GM21723 (cell line): ENCODE data around the gene STON2.
"Not testable (repeated sequence)": the region's sequence is repeated elsewhere in the genome, so short reads cannot be mapped to it uniquely, and the experiment has no call there.

Experiments
- ATAC-seq: cut with Tn5 transposase; IDR thresholded peaks from one replicate; pipeline ENCODE4 v1.9.1; 2021; ENCODE audit warnings: mild to moderate bottlenecking, moderate library complexity; ENCODE audit not compliant: unreplicated experiment

STON2 gene

GRCh38 chr14:81231540-81231939 is 168.6 kb downstream of the STON2 start:
- no peak for ATAC-seq

GRCh38 chr14:81224222-81224621 is 175.9 kb downstream of the STON2 start:
- no peak for ATAC-seq

GRCh38 chr14:81223788-81224187 is 176.3 kb downstream of the STON2 start:
- ATAC-seq: not testable (repeated sequence)

GRCh38 chr14:81222691-81223090 is 177.4 kb downstream of the STON2 start:
- ATAC-seq: no peak

- ATAC-seq: no peak
These were observed 178.0 kb downstream of the STON2 start for GRCh38 chr14:81222126-81222525.

GRCh38 chr14:81221579-81222102 is 178.5 kb downstream of the STON2 start:
- no peak for ATAC-seq

- ATAC-seq: peak; percentile 76
These were observed 179.1 kb downstream of the STON2 start, which contains the start of gene GTF2A1 for GRCh38 chr14:81220830-81221578. TSS of gene GTF2A1 (minus strand) at chr14:81220959. CDS start at chr14:81220518, 441 bp downstream.

- no peak for ATAC-seq
These were observed 179.6 kb downstream of the STON2 start for GRCh38 chr14:81220580-81220829.

- no peak for ATAC-seq
These were observed 180.2 kb downstream of the STON2 start for GRCh38 chr14:81219759-81220579.

- peak; percentile 66 for ATAC-seq
These were observed 180.8 kb downstream of the STON2 start for GRCh38 chr14:81219210-81219758.

- ATAC-seq: peak; percentile 62
These were observed 188.3 kb downstream of the STON2 start for GRCh38 chr14:81211844-81212243.
